AG04450 (cell line): ENCODE data around the gene OLFML1. TPM values are rescaled to one million over a fixed set of nuclear protein-coding genes. Genes with fewer than 3 reads are reported as not detected.

Experiments
- CTCF ChIA-PET: fragments of 300-600, 350-600 bp; formaldehyde crosslinking; extraction: SDS; loops from one replicate; lab custom pipeline; 2022; ENCODE audit warnings: antibody characterized with exemption, inconsistent platforms; lab: Charles Lee
- POLR2A ChIA-PET: fragments of 350-600 bp; formaldehyde crosslinking; extraction: SDS; loops from one replicate; lab custom pipeline; 2021; ENCODE audit warnings: antibody characterized with exemption, inconsistent platforms; lab: Yijun Ruan, JAX
- DNase-seq: peaks from one replicate; pipeline ENCODE4 v3.0.0-alpha.2; 2011; ENCODE audit warnings: low read depth, low spot score
- H3K27ac ChIP-seq: one replicate; pipeline ENCODE4 v1.5.1; 2012; ENCODE audit warnings: low read depth, low read length, control low read depth
- H3K27me3 ChIP-seq: one replicate; pipeline ENCODE4 v1.6.0; 2012; ENCODE audit warnings: low read length; ENCODE audit not compliant: control insufficient read depth, insufficient read depth
- H3K4me3 ChIP-seq: 2 replicates; pipeline ENCODE4 v1.5.1; 2011; ENCODE audit warnings: mild to moderate bottlenecking, low read depth, low read length, control low read depth
- H3K9me3 ChIP-seq: 2 replicates; pipeline ENCODE4 v1.5.1; 2012; ENCODE audit warnings: low read length; ENCODE audit not compliant: control insufficient read depth, insufficient read depth
- polyA plus RNA-seq: library from polyadenylated mRNA; depleted of rRNA; stranded (reverse); fragments of >200 nt; gene quantifications from 2 replicates; pipeline ENCODE4 v1.2.3, GENCODE V29; 2011
- TF ChIP-seq, protein P1 (sequence below): IDR thresholded peaks from 2 replicates; pipeline ENCODE4 v1.5.1; 2011; ENCODE audit warnings: low read depth, low read length, control low read depth, inconsistent platforms

OLFML1 gene
- polyA plus RNA-seq, 1 experiment = 0.21 TPM

DNA sequence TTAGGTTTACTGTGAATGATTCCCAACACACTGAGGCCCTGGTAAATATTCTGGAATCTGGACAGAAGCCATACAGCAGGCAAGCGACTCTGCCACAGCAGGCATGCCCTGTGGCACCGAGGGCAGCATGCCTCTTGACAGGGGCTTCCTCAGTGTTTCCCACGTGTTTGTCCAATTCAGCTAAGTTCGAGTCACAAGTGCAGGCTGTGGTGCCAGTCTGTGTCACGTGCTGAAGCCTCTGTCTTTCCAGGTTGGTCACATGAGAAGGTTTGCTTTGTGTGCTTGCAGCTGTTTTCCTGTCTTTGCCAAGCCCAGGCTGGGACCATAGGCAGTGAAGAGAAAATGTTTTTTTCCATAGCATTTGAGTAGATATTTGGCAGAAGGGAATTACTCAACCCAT lies 26.1 kb downstream of the OLFML1 start:
- no peak for DNase-seq
- POLR2A ChIA-PET = no interaction called here
- CTCF ChIA-PET = interaction anchor here (1.1 kb wide), 1 partner anchor 146 kb away, joined by 4 read pairs; no protein-coding TSS in a partner anchor
- no peak overlapping the region for H3K4me3 ChIP-seq
- H3K27ac ChIP-seq = no peak overlapping the region
- peaks cover 26% of the 10 kb centered on the region for H3K27me3 ChIP-seq
- TF ChIP-seq, protein P1, sequence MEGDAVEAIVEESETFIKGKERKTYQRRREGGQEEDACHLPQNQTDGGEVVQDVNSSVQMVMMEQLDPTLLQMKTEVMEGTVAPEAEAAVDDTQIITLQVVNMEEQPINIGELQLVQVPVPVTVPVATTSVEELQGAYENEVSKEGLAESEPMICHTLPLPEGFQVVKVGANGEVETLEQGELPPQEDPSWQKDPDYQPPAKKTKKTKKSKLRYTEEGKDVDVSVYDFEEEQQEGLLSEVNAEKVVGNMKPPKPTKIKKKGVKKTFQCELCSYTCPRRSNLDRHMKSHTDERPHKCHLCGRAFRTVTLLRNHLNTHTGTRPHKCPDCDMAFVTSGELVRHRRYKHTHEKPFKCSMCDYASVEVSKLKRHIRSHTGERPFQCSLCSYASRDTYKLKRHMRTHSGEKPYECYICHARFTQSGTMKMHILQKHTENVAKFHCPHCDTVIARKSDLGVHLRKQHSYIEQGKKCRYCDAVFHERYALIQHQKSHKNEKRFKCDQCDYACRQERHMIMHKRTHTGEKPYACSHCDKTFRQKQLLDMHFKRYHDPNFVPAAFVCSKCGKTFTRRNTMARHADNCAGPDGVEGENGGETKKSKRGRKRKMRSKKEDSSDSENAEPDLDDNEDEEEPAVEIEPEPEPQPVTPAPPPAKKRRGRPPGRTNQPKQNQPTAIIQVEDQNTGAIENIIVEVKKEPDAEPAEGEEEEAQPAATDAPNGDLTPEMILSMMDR = no peak
- peaks cover 6% of the 10 kb centered on the region; the same call in 1 of the 2 replicates for H3K9me3 ChIP-seq

DNA sequence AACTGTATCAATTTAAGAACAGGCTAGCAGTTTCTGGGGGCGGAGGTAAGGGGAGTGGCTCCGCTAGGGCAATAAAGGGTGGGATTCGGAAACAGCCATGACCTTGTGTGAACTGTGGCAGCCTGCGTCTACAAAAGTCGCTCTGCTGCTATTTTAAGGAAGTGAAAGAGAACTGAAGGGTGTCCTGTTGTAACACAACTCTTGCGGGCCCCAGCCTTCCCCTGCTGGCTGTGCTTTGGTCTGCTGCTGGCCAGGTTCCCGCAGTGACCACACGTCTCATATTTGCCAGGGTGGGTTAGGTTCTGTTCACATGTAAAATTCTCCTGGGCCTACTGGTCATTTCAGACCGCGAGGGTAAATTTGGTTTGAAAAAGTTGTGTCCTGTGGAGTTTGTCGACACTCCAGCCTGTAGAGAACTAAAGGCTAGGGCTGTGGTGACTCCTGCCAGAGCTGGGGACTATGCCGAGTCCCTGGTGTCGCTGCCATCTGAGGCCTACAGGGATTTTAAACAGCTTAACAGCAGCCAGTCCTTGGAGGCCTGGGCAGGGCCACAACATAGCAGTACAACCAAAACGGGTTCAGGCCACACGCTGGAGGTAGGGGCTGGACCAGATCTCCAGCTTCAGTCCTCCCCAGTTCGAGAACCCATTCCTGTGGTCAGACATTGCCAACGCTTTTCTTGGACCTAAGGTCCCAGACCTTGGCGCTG lies 27.4 kb downstream of the OLFML1 start:
- ChIA-PET POLR2A (no interaction called here), CTCF (interaction anchor here (0.7 to 2.0 kb wide), 14 partner anchors 11 to 401 kb away, joined by 3 to 9 read pairs (median 4); no protein-coding TSS in a partner anchor)
- peaks cover 26% of the 10 kb centered on the region for H3K27me3 ChIP-seq
- no peak for DNase-seq
- no peak overlapping the region for H3K27ac ChIP-seq
- peaks cover 6% of the 10 kb centered on the region; the same call in 1 of the 2 replicates for H3K9me3 ChIP-seq
- TF ChIP-seq, protein P1 = no peak
- H3K4me3 ChIP-seq = peak overlapping the region; percentile 69

DNA sequence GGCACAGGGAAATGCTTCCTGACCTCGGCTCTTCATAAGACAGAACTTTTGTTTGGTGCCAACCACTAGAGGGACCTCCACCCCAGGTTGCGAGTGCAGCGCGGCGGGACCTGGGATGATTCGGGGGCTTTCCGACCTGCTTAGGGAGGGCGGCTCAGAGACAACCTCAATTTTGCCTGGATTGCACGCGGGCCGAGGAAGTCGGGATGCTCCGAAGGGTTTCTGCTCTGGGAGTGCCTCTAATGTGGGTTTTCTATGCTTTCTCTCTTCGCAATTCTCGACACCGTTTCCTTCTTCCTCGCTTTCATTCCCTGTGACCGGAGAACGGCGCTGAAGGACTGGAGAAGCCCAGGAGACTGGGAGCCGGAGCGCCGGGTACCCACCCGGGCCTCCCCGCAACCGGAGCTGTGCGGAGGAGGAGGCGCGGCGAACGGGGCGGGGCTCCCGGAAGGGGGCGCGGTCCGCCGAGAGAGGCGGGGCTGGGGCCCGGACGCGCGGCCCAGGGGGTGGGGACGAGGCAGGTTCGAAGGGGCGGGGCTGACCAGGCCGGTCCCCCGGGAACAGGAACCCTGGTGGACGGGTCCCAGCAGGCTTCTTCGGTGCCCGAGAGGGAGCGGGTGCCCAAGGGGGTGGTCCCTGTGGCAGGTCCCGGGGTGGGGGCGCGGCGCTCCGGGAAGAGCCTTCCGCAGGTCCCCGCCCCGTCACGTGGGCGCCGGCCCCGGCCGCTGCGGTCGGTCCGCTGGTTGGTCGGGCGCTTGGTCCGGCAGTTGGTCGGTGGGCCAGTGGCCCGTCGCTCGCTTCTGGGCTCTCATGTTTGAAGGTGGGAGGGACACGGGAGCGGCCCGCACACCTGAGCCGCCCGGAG lies 28.2 kb downstream of the OLFML1 start, which contains the start of gene PPFIBP2:
Gene PPFIBP2 (plus strand): TSS at position 766 of the 865 bp plus-strand sequence. CDS start 35,477 bp downstream, outside the sequence.
- ChIA-PET CTCF (interaction anchor here (0.6 to 2.0 kb wide), 17 partner anchors 8 to 182 kb away, joined by 3 to 9 read pairs (median 4); no protein-coding TSS in a partner anchor), POLR2A (no interaction called here)
- Histone ChIP-seq H3K9me3 (peaks cover 6% of the 10 kb centered on the region; the same call in 1 of the 2 replicates), H3K27me3 (peaks cover 26% of the 10 kb centered on the region), H3K4me3 (peak within 1 kb of the TSS; percentile 69), H3K27ac (peak within 1 kb of the TSS; percentile 21)
- TF ChIP-seq, protein P1 = peak; percentile 72
- DNase-seq = no peak

DNA sequence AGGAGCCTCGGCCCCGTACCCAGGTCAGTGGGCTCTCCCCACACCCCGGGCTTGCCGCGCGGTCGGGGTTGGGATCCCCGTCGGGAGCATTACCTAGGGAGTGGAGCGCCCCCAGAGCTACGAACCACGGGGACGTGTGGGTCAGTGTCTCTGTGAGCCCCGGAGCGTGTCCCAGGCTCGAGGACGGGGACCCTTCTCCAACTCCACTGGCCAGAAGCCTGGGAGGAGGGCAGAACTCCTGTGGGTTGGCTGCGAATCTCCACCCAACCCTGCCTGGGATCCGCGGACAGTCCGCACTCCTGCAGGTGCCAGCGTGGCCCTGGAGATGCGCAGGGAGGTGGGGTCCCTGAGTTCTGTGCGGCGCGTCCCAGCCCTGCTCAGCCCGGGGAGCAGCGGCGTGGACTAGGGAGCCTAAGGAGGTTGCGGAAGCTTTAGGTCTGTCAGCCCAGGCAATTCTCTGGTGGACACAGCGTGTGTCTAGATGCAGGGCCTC lies 28.8 kb downstream of the OLFML1 start:
- POLR2A ChIA-PET = no interaction called here
- no peak overlapping the region for H3K27ac ChIP-seq
- H3K9me3 ChIP-seq = peaks cover 6% of the 10 kb centered on the region; the same call in 1 of the 2 replicates
- TF ChIP-seq, protein P1 = no peak
- H3K27me3 ChIP-seq = peaks cover 26% of the 10 kb centered on the region
- CTCF ChIA-PET = interaction anchor here (0.6 to 2.0 kb wide), 11 partner anchors 7 to 181 kb away, joined by 3 to 9 read pairs (median 5); no protein-coding TSS in a partner anchor
- H3K4me3 ChIP-seq = peak overlapping the region; percentile 69
- no peak for DNase-seq
